Stimulated activated CD8-positive, alpha-beta memory T cell treated with anti-CD3 and anti-CD28 coated beads, Interleukin-7, amount 100 ng/mL, for 48 hours (primary cell): ENCODE data around the gene ACSS2.

Source experiments
- DNase-seq, 2 donors: peaks; one replicate each; pipeline ENCODE4 v3.0.0-alpha.2; 2020; ENCODE audit warnings: low read depth in 1 of 2; ENCODE audit errors: extremely low read depth in 1 of 2

Gene ACSS2

DNA sequence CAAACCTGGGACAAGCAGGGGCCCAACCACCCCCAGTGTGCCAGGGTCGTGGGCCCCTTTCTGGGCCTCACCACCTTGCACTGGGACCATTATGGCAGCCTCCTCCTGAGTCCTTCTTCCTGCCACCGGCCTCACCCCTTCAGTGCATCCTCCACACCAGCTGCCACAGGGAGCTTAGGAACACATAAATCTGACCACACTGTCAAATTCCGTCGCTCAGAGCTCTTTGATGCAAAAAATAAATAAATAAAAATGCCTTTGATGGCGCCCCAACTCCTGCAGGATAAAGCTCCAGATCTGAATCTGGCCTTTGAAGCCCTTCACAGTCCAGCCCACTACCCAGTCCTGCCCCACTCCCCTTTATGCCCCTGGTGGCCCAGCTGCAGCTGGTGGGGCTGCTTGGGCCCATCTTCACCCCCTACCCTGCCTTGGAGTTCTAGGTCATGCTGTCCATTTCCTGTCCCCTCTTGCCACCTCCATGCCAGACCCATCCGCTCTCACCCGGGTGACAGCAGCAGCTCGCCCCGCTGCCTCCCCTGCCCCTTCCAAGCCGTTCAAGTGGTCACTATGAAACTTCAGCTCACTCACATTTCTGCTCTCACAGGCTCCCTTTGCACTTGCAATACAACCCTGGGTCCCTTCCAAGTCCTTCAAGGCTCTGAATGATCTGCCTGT, 95.3 kb downstream of the ACSS2 start:
- DNase-seq: no peak

GRCh38 chr20:34974246-34974645, 97.8 kb downstream of the ACSS2 start:
- no peak for DNase-seq

DNA sequence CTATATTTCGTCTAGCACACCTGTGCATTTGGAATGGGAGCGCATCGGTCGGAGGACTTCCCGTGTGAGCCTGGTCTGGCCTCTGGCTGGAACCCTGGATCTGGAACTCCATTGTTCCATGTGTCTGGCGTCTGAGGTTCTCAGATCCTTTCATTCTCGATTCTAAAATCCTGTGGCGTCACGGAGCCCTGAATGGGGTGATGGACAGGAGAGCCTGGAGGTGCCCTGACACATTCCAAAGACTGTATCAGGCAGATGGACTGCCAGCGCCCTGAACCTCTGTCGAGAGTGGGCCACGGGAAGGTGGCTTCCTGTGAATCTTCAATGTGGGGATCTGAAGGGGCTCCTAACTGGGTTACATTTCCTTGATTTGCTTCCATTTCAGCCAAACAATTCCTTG, 99.9 kb downstream of the ACSS2 start:
- DNase-seq: no peak
